Upper lobe of right lung (tissue), 1 donor: Measurements from ENCODE around the gene SMIM29. TPM values are rescaled to one million over a fixed set of nuclear protein-coding genes. Genes with fewer than 3 reads are reported as not detected.
"Not testable (repeated sequence)": the region's sequence is repeated elsewhere in the genome, so short reads cannot be mapped to it uniquely, and the experiment has no call there.

ENCODE experiments used
- ATAC-seq: fragments of 200-7000 bp; cut with Tn5 transposase; one replicate; pipeline ENCODE4 v1.9.1; 2020; ENCODE audit warnings: mild to moderate bottlenecking, moderate library complexity
- DNase-seq: peaks from one replicate; pipeline ENCODE4 v3.0.0-alpha.2; 2020
- H3K27ac ChIP-seq: fragments of 200-600 bp; one replicate; pipeline ENCODE4 v1.8.0; 2022
- H3K27me3 ChIP-seq: fragments of 200-600 bp; one replicate; pipeline ENCODE4 v1.8.0; 2022; ENCODE audit warnings: mild to moderate bottlenecking
- H3K36me3 ChIP-seq: fragments of 200-600 bp; one replicate; pipeline ENCODE4 v1.8.0; 2022
- H3K4me1 ChIP-seq: fragments of 200-600 bp; one replicate; pipeline ENCODE4 v1.8.0; 2022
- H3K4me3 ChIP-seq: fragments of 200-600 bp; one replicate; pipeline ENCODE4 v1.8.0; 2022; ENCODE audit warnings: mild to moderate bottlenecking
- H3K9me3 ChIP-seq: fragments of 200-600 bp; one replicate; pipeline ENCODE4 v1.8.0; 2022
- intact Hi-C: fragments of 100-400 bp; cut with DNase I; formaldehyde crosslinking; loops from one replicate; pipeline ENCODE4 v1.11.0; 2022
- total RNA-seq: library from RNA; stranded (reverse); fragmentation: NEBNext Ultra II Directional; extraction: Animal tissue kit (Norgen Biotek cat#: 25700); gene quantifications from one replicate; pipeline ENCODE4 v1.2.1, GENCODE V29; 2021
- TF ChIP-seq, protein P1 (sequence below): fragments of 200-600 bp; IDR thresholded peaks from one replicate; pipeline ENCODE4 v1.8.0; 2022; ENCODE audit warnings: antibody characterized with exemption
- donor health status: DM: no; HTN: yes; CAD: no; lungs with severe emphysema.

The SMIM29 gene
- total RNA-seq, 1 donor from 2014 or later = 32.6 TPM

- DNase-seq = no peak
- Histone ChIP-seq H3K4me1 (peaks cover 4% of the 10 kb centered on the region), H3K27ac (peak overlapping the region; percentile 36)
These were observed 24.5 kb upstream of the SMIM29 start for GRCh38 chr6:34273242-34273805.

GRCh38 chr6:34272013-34272926 lies 23.5 kb upstream of the SMIM29 start:
- TF ChIP-seq, protein P1, sequence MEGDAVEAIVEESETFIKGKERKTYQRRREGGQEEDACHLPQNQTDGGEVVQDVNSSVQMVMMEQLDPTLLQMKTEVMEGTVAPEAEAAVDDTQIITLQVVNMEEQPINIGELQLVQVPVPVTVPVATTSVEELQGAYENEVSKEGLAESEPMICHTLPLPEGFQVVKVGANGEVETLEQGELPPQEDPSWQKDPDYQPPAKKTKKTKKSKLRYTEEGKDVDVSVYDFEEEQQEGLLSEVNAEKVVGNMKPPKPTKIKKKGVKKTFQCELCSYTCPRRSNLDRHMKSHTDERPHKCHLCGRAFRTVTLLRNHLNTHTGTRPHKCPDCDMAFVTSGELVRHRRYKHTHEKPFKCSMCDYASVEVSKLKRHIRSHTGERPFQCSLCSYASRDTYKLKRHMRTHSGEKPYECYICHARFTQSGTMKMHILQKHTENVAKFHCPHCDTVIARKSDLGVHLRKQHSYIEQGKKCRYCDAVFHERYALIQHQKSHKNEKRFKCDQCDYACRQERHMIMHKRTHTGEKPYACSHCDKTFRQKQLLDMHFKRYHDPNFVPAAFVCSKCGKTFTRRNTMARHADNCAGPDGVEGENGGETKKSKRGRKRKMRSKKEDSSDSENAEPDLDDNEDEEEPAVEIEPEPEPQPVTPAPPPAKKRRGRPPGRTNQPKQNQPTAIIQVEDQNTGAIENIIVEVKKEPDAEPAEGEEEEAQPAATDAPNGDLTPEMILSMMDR = peak; percentile 6
- peak overlapping the region; percentile 24 for H3K27ac ChIP-seq
- peak; percentile 69 for DNase-seq
- peaks cover 4% of the 10 kb centered on the region for H3K4me1 ChIP-seq
- intact Hi-C loops = no loop called here
- H3K4me3 ChIP-seq = no peak overlapping the region
- no peaks in the 10 kb centered on the region for H3K9me3 ChIP-seq
- no peaks in the 10 kb centered on the region for H3K36me3 ChIP-seq
- no peaks in the 10 kb centered on the region for H3K27me3 ChIP-seq
- peak; percentile 84 for ATAC-seq

More at GRCh38 chr6:34273242-34273805, 24.5 kb upstream of the SMIM29 start:
- intact Hi-C loops = no loop called here
- H3K9me3 ChIP-seq = no peaks in the 10 kb centered on the region
- no peaks in the 10 kb centered on the region for H3K27me3 ChIP-seq
- TF ChIP-seq, protein P1 = no peak
- H3K36me3 ChIP-seq = no peaks in the 10 kb centered on the region
- peak; percentile 89 for ATAC-seq
- no peak overlapping the region for H3K4me3 ChIP-seq

DNA sequence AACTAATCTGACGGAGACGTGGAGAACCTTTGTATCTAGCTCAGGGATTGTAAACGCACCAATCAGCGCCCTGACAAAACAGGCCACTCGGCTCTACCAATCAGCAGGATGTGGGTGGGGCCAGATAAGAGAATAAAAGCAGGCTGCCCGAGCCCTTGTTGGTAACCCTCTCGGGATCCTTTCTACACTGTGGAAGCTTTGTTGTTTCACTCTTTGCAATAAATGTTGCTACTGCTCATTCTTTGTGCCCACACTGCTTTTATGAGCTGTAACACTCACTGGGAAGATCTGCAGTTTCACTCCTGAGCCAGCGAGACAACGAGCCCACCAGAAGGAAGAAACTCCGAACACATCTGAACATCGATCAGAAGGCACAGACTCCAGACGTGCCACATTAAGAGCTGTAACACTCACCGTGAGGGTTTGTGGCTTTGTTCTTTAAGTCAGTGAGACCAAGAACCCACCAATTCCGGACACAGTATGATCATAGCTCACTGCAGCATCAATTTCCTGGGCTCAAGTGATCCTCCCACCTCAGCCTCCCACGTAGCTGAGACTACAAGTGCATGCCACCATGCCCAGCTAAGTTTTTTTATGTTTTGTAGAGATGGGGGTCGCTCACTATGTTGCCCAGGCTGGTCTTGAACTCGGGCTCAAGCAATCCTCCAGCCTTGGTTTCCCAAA lies 21.0 kb upstream of the SMIM29 start:
- H3K9me3 ChIP-seq, H3K36me3 ChIP-seq, H3K27ac ChIP-seq, H3K4me1 ChIP-seq, intact Hi-C loops, DNase-seq, ATAC-seq, H3K4me3 ChIP-seq, H3K27me3 ChIP-seq: not testable (repeated sequence)

GRCh38 chr6:34269132-34269531 lies 20.3 kb upstream of the SMIM29 start:
- H3K9me3 ChIP-seq, H3K4me3 ChIP-seq, DNase-seq, H3K27me3 ChIP-seq, H3K36me3 ChIP-seq, ATAC-seq, H3K4me1 ChIP-seq, H3K27ac ChIP-seq, intact Hi-C loops: not testable (repeated sequence)

DNA sequence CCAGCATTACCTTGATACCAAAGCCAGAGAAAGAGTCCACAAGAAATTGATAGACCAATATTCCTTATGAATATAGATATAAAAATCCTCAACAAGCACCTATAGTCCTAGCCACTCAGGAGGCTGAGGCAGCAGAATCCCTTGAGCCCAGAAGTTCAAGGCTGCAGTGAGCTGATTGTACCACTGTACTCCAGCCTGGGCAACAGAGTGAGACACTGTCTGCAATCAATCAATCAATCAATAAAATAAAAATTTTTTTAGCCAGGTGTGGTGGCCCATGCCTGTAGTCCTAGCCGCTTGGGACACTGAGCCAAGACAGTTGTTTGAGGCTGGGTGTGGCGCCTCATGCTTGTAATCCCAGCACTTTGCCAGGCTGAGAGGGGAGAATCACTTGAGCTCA lies 18.9 kb upstream of the SMIM29 start:
- Histone ChIP-seq H3K9me3 (peaks cover 3% of the 10 kb centered on the region), H3K27ac (no peak overlapping the region), H3K36me3 (no peaks in the 10 kb centered on the region), H3K27me3 (no peaks in the 10 kb centered on the region), H3K4me3 (no peak overlapping the region), H3K4me1 (peaks cover 4% of the 10 kb centered on the region)
- no peak for DNase-seq
- TF ChIP-seq, protein P1 = no peak
- intact Hi-C loops = no loop called here
- no peak for ATAC-seq

GRCh38 chr6:34263484-34263883 lies 14.7 kb upstream of the SMIM29 start:
- H3K36me3 ChIP-seq, ATAC-seq, H3K27ac ChIP-seq, DNase-seq, H3K4me1 ChIP-seq, H3K9me3 ChIP-seq, intact Hi-C loops, H3K27me3 ChIP-seq, H3K4me3 ChIP-seq: not testable (repeated sequence)
